Measurements from ENCODE around the gene GRIK3.

- TF ChIP-seq ETS1 (IDR thresholded peaks at IDR 0.05) (no peak), EZH2phosphoT487 (IDR thresholded peaks at IDR 0.05; ENCODE audit: unreplicated experiment) (no peak), STAT1 (IDR thresholded peaks at IDR 0.05; ENCODE audit: unreplicated experiment) (no peak), CREB1 (CRISPR knock-in tag; IDR thresholded peaks at IDR 0.05; ENCODE audit: low read depth) (no peak), REST (IDR thresholded peaks at IDR 0.05; ENCODE audit: unreplicated experiment) (no peak), POLR2AphosphoS5 (IDR thresholded peaks at IDR 0.05; ENCODE audit: low read depth) (no peak)
- TF ChIP-seq, protein P1, sequence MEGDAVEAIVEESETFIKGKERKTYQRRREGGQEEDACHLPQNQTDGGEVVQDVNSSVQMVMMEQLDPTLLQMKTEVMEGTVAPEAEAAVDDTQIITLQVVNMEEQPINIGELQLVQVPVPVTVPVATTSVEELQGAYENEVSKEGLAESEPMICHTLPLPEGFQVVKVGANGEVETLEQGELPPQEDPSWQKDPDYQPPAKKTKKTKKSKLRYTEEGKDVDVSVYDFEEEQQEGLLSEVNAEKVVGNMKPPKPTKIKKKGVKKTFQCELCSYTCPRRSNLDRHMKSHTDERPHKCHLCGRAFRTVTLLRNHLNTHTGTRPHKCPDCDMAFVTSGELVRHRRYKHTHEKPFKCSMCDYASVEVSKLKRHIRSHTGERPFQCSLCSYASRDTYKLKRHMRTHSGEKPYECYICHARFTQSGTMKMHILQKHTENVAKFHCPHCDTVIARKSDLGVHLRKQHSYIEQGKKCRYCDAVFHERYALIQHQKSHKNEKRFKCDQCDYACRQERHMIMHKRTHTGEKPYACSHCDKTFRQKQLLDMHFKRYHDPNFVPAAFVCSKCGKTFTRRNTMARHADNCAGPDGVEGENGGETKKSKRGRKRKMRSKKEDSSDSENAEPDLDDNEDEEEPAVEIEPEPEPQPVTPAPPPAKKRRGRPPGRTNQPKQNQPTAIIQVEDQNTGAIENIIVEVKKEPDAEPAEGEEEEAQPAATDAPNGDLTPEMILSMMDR (conservative IDR thresholded peaks at IDR 0.05; ENCODE audit: low read depth in 2 of 2), result no peak
Measured at GRCh38 chr1:36908096-36908495, 126.2 kb downstream of the GRIK3 start.
